ENCODE measurements around the gene FBXL14.

GRCh38 chr12:1592444-1593173, 1.8 kb downstream of the FBXL14 start:
- TF ChIP-seq POLR2A (IDR thresholded peaks at IDR 0.05), result no peak
- TF ChIP-seq, protein P1, sequence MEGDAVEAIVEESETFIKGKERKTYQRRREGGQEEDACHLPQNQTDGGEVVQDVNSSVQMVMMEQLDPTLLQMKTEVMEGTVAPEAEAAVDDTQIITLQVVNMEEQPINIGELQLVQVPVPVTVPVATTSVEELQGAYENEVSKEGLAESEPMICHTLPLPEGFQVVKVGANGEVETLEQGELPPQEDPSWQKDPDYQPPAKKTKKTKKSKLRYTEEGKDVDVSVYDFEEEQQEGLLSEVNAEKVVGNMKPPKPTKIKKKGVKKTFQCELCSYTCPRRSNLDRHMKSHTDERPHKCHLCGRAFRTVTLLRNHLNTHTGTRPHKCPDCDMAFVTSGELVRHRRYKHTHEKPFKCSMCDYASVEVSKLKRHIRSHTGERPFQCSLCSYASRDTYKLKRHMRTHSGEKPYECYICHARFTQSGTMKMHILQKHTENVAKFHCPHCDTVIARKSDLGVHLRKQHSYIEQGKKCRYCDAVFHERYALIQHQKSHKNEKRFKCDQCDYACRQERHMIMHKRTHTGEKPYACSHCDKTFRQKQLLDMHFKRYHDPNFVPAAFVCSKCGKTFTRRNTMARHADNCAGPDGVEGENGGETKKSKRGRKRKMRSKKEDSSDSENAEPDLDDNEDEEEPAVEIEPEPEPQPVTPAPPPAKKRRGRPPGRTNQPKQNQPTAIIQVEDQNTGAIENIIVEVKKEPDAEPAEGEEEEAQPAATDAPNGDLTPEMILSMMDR (IDR thresholded peaks at IDR 0.05), result no peak
- TF ChIP-seq POLR2AphosphoS5 (IDR thresholded peaks at IDR 0.05), result no peak
- no peak for TF ChIP-seq EP300 (IDR thresholded peaks at IDR 0.05)

All from gastroesophageal sphincter (tissue), 3 donors.